MM.1S (cell line): ENCODE measurements around the gene REL.
"Not testable (repeated sequence)": the region's sequence is repeated elsewhere in the genome, so short reads cannot be mapped to it uniquely, and the experiment has no call there.

Source experiments
- DNase-seq: peaks from one replicate; pipeline ENCODE4 v3.0.0-alpha.2; 2015
- H2AFZ ChIP-seq: fragments of 300-600 bp; sonication (generic); 2 replicates; pipeline ENCODE4 v1.6.0; 2016; ENCODE audit warnings: antibody characterized with exemption, low read length
- H3F3A ChIP-seq: fragments of 300-600 bp; sonication (generic); 2 replicates; pipeline ENCODE4 v1.6.1; 2016; ENCODE audit warnings: mild to moderate bottlenecking, antibody characterized with exemption, low read length, moderate library complexity, mixed read lengths; ENCODE audit not compliant: insufficient read depth
- H3K27ac ChIP-seq: fragments of 300-600 bp; sonication (generic); 2 replicates; pipeline ENCODE4 v1.5.1; 2016; ENCODE audit warnings: mild to moderate bottlenecking, low read length
- H3K27me3 ChIP-seq: fragments of 300-600 bp; sonication (generic); replicated peaks from 2 replicates; pipeline ENCODE4 v1.6.0; 2016; ENCODE audit warnings: low read length; ENCODE audit not compliant: insufficient read depth
- H3K36me3 ChIP-seq: fragments of 300-600 bp; sonication (generic); replicated peaks from 2 replicates; pipeline ENCODE4 v1.6.1; 2016; ENCODE audit warnings: mild to moderate bottlenecking, low read length, mixed read lengths; ENCODE audit not compliant: insufficient read depth
- H3K4me1 ChIP-seq: fragments of 300-600 bp; sonication (generic); 2 replicates; pipeline ENCODE4 v1.6.1; 2016; ENCODE audit warnings: low read length, mixed read lengths
- H3K4me2 ChIP-seq: fragments of 300-600 bp; sonication (generic); 2 replicates; pipeline ENCODE4 v1.6.0; 2016; ENCODE audit warnings: low read depth, low read length
- H3K4me3 ChIP-seq: fragments of 300-600 bp; sonication (generic); 2 replicates; pipeline ENCODE4 v1.5.1; 2016; ENCODE audit warnings: low read length, mixed read lengths
- H3K79me2 ChIP-seq: fragments of 300-600 bp; sonication (generic); 2 replicates; pipeline ENCODE4 v1.6.1; 2016; ENCODE audit warnings: mixed run types, low read length, mixed read lengths
- H3K9ac ChIP-seq: fragments of 300-600 bp; sonication (generic); 2 replicates; pipeline ENCODE4 v1.6.1; 2016; ENCODE audit warnings: low read length, mixed read lengths
- H3K9me2 ChIP-seq: fragments of 300-600 bp; sonication (generic); replicated peaks from 2 replicates; pipeline ENCODE4 v1.6.1; 2016; ENCODE audit warnings: mild to moderate bottlenecking, low read length, mixed read lengths; ENCODE audit not compliant: insufficient read depth
- H3K9me3 ChIP-seq: fragments of 300-600 bp; sonication (generic); replicated peaks from 2 replicates; pipeline ENCODE4 v1.6.1; 2016; ENCODE audit warnings: mild to moderate bottlenecking, low read length, mixed read lengths; ENCODE audit not compliant: insufficient read depth
- H4K20me1 ChIP-seq: fragments of 300-600 bp; sonication (generic); 2 replicates; pipeline ENCODE4 v1.6.1; 2016; ENCODE audit warnings: mild to moderate bottlenecking, low read length, moderate library complexity, mixed read lengths; ENCODE audit not compliant: insufficient read depth
- EZH2 ChIP-seq: fragments of 300-600 bp; sonication (generic); optimal IDR thresholded peaks from 2 replicates; pipeline ENCODE3; 2017; ENCODE audit warnings: low read depth, mild to moderate bottlenecking, antibody characterized with exemption, low read length, mixed read lengths
- EZH2phosphoT487 ChIP-seq: fragments of 300-600 bp; sonication (generic); IDR thresholded peaks from 2 replicates; pipeline ENCODE4 v1.6.1; 2018; ENCODE audit warnings: antibody characterized with exemption, low read length
- TF ChIP-seq, protein P1 (sequence below): fragments of 300-600 bp; sonication (generic); IDR thresholded peaks from 2 replicates; pipeline ENCODE4 v1.5.1; 2016; ENCODE audit warnings: antibody characterized with exemption, low read length, mixed read lengths

REL gene

GRCh38 chr2:60886991-60887390 is 5.6 kb downstream of the REL start:
- Histone ChIP-seq H3K9me2 (no peaks in the 10 kb centered on the region), H4K20me1 (no peaks in the 10 kb centered on the region), H2AFZ (no peak overlapping the region), H3K27me3 (peaks cover 44% of the 10 kb centered on the region), H3K36me3 (no peaks in the 10 kb centered on the region), H3K4me2 (no peak overlapping the region), H3K9me3 (no peaks in the 10 kb centered on the region), H3K4me1 (peaks cover 16% of the 10 kb centered on the region), H3K27ac (no peak overlapping the region), H3K9ac (no peak overlapping the region), H3F3A (peaks cover 13% of the 10 kb centered on the region), H3K79me2 (no peaks in the 10 kb centered on the region), H3K4me3 (no peak overlapping the region)
- TF ChIP-seq EZH2phosphoT487 (no peak), EZH2 (no peak)
- TF ChIP-seq, protein P1, sequence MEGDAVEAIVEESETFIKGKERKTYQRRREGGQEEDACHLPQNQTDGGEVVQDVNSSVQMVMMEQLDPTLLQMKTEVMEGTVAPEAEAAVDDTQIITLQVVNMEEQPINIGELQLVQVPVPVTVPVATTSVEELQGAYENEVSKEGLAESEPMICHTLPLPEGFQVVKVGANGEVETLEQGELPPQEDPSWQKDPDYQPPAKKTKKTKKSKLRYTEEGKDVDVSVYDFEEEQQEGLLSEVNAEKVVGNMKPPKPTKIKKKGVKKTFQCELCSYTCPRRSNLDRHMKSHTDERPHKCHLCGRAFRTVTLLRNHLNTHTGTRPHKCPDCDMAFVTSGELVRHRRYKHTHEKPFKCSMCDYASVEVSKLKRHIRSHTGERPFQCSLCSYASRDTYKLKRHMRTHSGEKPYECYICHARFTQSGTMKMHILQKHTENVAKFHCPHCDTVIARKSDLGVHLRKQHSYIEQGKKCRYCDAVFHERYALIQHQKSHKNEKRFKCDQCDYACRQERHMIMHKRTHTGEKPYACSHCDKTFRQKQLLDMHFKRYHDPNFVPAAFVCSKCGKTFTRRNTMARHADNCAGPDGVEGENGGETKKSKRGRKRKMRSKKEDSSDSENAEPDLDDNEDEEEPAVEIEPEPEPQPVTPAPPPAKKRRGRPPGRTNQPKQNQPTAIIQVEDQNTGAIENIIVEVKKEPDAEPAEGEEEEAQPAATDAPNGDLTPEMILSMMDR, result no peak
- DNase-seq, result no peak

DNA sequence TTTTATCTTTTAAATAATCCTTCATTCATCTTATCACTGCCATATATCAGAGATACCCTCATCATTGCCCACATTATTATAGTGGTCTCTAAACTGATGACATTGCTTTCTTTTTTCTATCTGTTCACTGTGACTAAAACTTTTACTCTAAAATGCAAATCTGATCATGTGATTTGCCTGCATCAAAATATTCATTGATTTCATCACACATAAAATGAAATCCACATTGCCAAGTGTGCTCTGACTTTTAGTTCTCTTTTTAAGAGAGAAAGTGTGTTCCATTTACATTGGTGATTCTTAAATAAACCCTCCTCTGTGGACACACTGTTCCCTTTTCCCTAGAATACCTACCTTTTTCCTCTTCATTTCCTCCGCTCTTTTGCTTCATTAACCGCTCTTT is 7.5 kb downstream of the REL start:
- H2AFZ ChIP-seq, result no peak overlapping the region
- H3K4me1 ChIP-seq, result no peaks in the 10 kb centered on the region; the same call in 1 of the 2 replicates
- no peak for DNase-seq
- no peaks in the 10 kb centered on the region for H4K20me1 ChIP-seq
- no peak for TF ChIP-seq EZH2phosphoT487
- TF ChIP-seq, protein P1, result no peak
- no peak for TF ChIP-seq EZH2
- H3K9me3 ChIP-seq, result no peaks in the 10 kb centered on the region
- H3K4me2 ChIP-seq, result no peak overlapping the region
- no peak overlapping the region for H3K9ac ChIP-seq
- H3K36me3 ChIP-seq, result no peaks in the 10 kb centered on the region
- no peaks in the 10 kb centered on the region for H3K9me2 ChIP-seq
- no peaks in the 10 kb centered on the region for H3K79me2 ChIP-seq
- H3K4me3 ChIP-seq, result no peak overlapping the region
- H3K27ac ChIP-seq, result no peak overlapping the region
- peaks cover 25% of the 10 kb centered on the region for H3K27me3 ChIP-seq
- H3F3A ChIP-seq, result no peaks in the 10 kb centered on the region

GRCh38 chr2:60889581-60890392 is 8.4 kb downstream of the REL start:
- H3K9me2 ChIP-seq, H3F3A ChIP-seq, H2AFZ ChIP-seq, H3K36me3 ChIP-seq, H3K4me1 ChIP-seq, H3K9ac ChIP-seq, H3K79me2 ChIP-seq, H4K20me1 ChIP-seq, H3K4me2 ChIP-seq, H3K4me3 ChIP-seq, H3K27ac ChIP-seq, DNase-seq, H3K9me3 ChIP-seq: not testable (repeated sequence)
- peaks cover 16% of the 10 kb centered on the region for H3K27me3 ChIP-seq

DNA sequence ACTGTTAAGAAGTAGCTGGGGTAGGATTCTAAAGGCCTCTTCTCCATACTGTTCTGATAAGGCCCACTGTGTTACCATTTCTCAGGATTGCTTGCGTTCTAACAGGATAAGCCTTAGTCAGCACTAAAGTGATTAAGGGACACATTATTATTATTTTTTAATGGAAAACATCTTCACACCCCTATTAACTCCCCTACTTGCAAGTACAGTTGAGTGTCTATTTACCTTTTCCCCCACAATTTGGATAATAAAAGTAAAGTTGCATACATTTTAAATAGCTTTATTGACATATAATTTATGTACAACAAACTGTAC is 9.0 kb downstream of the REL start:
- Histone ChIP-seq H4K20me1 (no peaks in the 10 kb centered on the region), H3K9me2 (no peaks in the 10 kb centered on the region), H3K4me2 (no peak overlapping the region), H3K79me2 (no peaks in the 10 kb centered on the region), H3K36me3 (no peaks in the 10 kb centered on the region), H3K27me3 (peaks cover 10% of the 10 kb centered on the region), H3F3A (no peaks in the 10 kb centered on the region), H3K4me3 (no peak overlapping the region), H3K9ac (no peak overlapping the region), H2AFZ (no peak overlapping the region), H3K27ac (no peak overlapping the region), H3K4me1 (no peaks in the 10 kb centered on the region), H3K9me3 (no peaks in the 10 kb centered on the region)
- no peak for TF ChIP-seq EZH2phosphoT487
- TF ChIP-seq, protein P1, result no peak
- TF ChIP-seq EZH2, result no peak
- no peak for DNase-seq
